ENCODE results near the gene CHD9NB. TPM values are rescaled to one million over a fixed set of nuclear protein-coding genes. Genes with fewer than 3 reads are reported as not detected.

Gene CHD9NB
- total and polyA plus RNA-seq, 5 donors from 2014 or later: not detected

DNA sequence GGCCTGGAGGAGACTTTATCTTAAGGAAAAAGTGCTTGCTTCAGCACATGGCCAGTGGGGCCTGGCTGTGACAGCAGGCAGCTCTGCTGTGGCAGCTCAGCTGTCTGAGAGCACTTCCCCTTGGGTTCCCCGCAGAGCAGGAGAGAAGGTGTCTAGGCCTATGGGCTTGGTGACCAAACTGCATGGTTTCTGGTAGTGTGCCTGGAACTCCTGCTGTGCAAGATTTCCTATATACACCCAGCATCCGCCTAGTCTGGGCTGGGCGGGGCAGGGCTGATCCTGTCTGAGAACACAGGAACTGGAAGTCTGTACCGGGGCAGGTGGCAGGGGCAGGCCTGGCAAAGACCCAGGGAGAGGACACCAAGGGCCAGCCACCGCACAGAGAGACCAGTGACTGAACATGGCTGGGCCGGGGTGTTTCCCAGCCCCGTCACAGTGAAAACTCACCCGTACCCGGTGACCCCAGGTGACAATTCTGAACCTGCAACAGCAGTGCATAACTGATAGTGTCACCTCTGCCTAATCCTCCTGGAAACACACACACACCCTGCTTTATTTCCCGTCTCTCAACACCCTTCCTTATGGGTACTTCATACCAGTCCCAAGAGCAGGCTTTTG is 41.4 kb upstream of the CHD9NB start:
- peaks cover 7% of the 10 kb centered on the region for H3K4me1 ChIP-seq (ENCODE audit: control insufficient read depth, insufficient read depth, low read length, poor library complexity, severe bottlenecking)
- ATAC-seq (ENCODE audit: low read depth in 2 of 2) (no peak), DNase-seq (no peak)
- Mint-ChIP-seq H3K4me3 (no peak overlapping the region), H3K36me3 (no peaks in the 10 kb centered on the region), H3K9me3 (no peaks in the 10 kb centered on the region), H3K27me3 (no peaks in the 10 kb centered on the region), H3K4me1 (peaks cover 7 to 15% (median 8%) of the 10 kb centered on the region in 4 donors), H3K27ac (no peak overlapping the region)
- H3K27me3 ChIP-seq (ENCODE audit: control insufficient read depth, insufficient read depth, low read length): no peaks in the 10 kb centered on the region
- H3K4me3 ChIP-seq (ENCODE audit: low read depth, low read length): no peak overlapping the region
- H3K9me3 ChIP-seq (ENCODE audit: control insufficient read depth in 2 of 2, low read length in 2 of 2): no peaks in the 10 kb centered on the region
- H3K36me3 ChIP-seq (ENCODE audit: control insufficient read depth, insufficient read depth, low read length): no peaks in the 10 kb centered on the region
- H3K27ac ChIP-seq (ENCODE audit: insufficient read depth, low read length, poor library complexity, severe bottlenecking): no peak overlapping the region

DNA sequence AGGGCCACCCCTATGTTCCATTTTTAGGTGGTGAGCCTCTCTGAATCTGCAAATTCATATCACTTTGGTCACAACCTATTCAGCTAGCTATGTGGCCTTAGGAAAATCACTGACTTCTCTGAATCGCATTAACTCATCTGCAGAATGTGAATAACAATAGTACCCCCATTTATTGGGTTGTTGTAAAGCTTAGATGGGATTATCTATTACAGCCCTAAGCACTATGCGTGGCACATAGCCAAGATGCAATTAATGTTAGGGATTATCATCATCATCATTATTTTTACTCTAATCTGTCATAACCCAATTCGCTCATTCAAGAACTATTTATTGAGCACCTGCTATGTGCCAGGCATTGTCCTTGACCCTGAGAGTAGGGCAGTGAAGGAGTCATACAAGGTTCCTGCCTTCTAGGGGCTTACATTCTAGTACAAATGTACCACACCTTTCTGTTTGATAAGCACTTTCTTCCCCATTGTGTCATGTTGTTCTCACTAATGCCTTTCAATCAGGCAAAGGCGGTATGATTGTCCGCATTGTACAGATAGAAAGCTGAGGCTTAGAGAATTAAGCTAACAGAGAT is 40.6 kb upstream of the CHD9NB start:
- Histone ChIP-seq H3K27me3 (ENCODE audit: control insufficient read depth, insufficient read depth, low read length) (no peaks in the 10 kb centered on the region), H3K4me3 (ENCODE audit: low read depth, low read length) (no peak overlapping the region), H3K4me1 (ENCODE audit: control insufficient read depth, insufficient read depth, low read length, poor library complexity, severe bottlenecking) (no peaks in the 10 kb centered on the region), H3K27ac (ENCODE audit: insufficient read depth, low read length, poor library complexity, severe bottlenecking) (no peak overlapping the region), H3K9me3 (ENCODE audit: control insufficient read depth in 2 of 2, low read length in 2 of 2) (no peaks in the 10 kb centered on the region), H3K36me3 (ENCODE audit: control insufficient read depth, insufficient read depth, low read length) (no peaks in the 10 kb centered on the region)
- H3K27ac Mint-ChIP-seq: no peak overlapping the region
- no peaks in the 10 kb centered on the region for H3K36me3 Mint-ChIP-seq
- DNase-seq: no peak
- no peak for ATAC-seq (ENCODE audit: low read depth in 2 of 2)
- H3K4me3 Mint-ChIP-seq: no peak overlapping the region
- H3K27me3 Mint-ChIP-seq: no peaks in the 10 kb centered on the region
- H3K9me3 Mint-ChIP-seq: no peaks in the 10 kb centered on the region
- peaks cover 0 to 8% (median 3%) of the 10 kb centered on the region in 4 donors for H3K4me1 Mint-ChIP-seq

DNA sequence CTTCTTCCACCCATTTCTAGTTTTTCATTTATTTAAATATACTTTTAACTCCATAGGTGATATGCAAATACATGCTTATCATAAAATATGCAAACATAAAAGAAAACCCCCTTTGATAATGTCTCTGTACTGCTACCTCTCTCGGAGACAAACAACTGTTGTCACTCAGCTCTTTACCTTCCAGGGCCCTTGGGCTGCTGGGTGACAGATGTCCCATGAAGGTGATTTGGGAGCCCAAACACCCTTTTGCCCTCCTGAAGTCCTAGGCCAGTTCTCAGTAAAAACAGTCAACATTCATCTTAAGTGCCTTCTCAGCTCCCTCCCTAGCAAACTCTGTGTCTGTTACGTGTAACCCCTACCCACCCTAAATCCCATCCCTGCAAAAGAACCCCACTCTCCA is 39.6 kb upstream of the CHD9NB start:
- no peak overlapping the region for H3K4me3 ChIP-seq (ENCODE audit: low read depth, low read length)
- DNase-seq: no peak
- H3K9me3 Mint-ChIP-seq: no peaks in the 10 kb centered on the region
- H3K27ac ChIP-seq (ENCODE audit: insufficient read depth, low read length, poor library complexity, severe bottlenecking): no peak overlapping the region
- no peaks in the 10 kb centered on the region for H3K9me3 ChIP-seq (ENCODE audit: control insufficient read depth in 2 of 2, low read length in 2 of 2)
- peaks cover 0 to 8% (median 3%) of the 10 kb centered on the region in 4 donors for H3K4me1 Mint-ChIP-seq
- ATAC-seq (ENCODE audit: low read depth in 2 of 2): no peak
- H3K27ac Mint-ChIP-seq: no peak overlapping the region
- peak overlapping the region in 1 of 4 donors; percentile 73 for H3K4me3 Mint-ChIP-seq
- no peaks in the 10 kb centered on the region for H3K4me1 ChIP-seq (ENCODE audit: control insufficient read depth, insufficient read depth, low read length, poor library complexity, severe bottlenecking)
- no peaks in the 10 kb centered on the region for H3K27me3 ChIP-seq (ENCODE audit: control insufficient read depth, insufficient read depth, low read length)
- H3K36me3 Mint-ChIP-seq: no peaks in the 10 kb centered on the region
- H3K36me3 ChIP-seq (ENCODE audit: control insufficient read depth, insufficient read depth, low read length): no peaks in the 10 kb centered on the region
- H3K27me3 Mint-ChIP-seq: no peaks in the 10 kb centered on the region

DNA sequence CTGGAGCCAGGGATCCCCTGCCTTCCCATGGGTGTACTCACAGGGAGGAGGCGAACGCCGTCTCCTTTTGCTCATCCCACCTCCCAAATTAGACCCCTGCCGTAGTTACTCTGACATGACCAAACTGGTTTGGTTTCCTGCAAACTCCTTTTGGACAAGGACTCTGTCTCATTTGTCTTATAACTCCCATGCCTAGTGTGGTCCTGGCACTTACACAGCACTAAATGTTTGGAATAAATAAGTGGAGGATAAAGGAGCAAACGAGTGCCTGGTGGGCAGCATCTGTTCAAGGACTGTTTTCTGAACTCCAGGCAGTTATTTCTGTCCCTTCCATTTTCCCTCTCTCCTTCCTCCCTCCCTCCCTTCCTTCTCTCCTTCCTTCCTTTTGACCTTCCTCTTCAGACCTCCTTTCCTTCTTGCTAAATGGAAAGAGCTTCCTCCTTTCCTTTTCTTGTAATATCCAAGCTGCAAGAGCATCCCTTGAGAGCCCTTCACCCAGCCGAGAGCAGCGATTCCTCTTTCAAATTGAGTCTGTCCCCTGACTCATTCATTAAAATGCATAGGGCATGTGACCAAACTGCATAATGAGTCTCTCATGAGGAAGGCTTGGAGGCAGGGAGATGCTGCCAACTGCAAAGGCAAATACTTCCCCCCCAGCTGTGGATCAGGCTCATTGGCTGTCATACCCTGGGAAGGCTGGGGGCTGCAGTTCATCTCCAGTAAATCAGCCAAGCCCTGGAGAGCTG is 38.9 kb upstream of the CHD9NB start:
- DNase-seq (peak in 1 of 3 donors; percentile 9), ATAC-seq (ENCODE audit: low read depth in 2 of 2) (peak in 1 of 2 donors; percentile 27)
- H3K4me1 Mint-ChIP-seq: peaks cover 0 to 8% (median 3%) of the 10 kb centered on the region in 4 donors
- no peaks in the 10 kb centered on the region for H3K36me3 Mint-ChIP-seq
- H3K4me3 Mint-ChIP-seq: no peak overlapping the region
- H3K27ac Mint-ChIP-seq: peak overlapping the region in 2 of 3 donors; percentile 3 to 21
- H3K4me3 ChIP-seq (ENCODE audit: low read depth, low read length): no peak overlapping the region
- H3K27me3 ChIP-seq (ENCODE audit: control insufficient read depth, insufficient read depth, low read length): no peaks in the 10 kb centered on the region
- no peaks in the 10 kb centered on the region for H3K4me1 ChIP-seq (ENCODE audit: control insufficient read depth, insufficient read depth, low read length, poor library complexity, severe bottlenecking)
- peaks cover 0 to 2% (median 0%) of the 10 kb centered on the region in 7 donors for H3K9me3 Mint-ChIP-seq
- H3K27ac ChIP-seq (ENCODE audit: insufficient read depth, low read length, poor library complexity, severe bottlenecking): no peak overlapping the region
- no peaks in the 10 kb centered on the region for H3K36me3 ChIP-seq (ENCODE audit: control insufficient read depth, insufficient read depth, low read length)
- no peaks in the 10 kb centered on the region for H3K27me3 Mint-ChIP-seq
- H3K9me3 ChIP-seq (ENCODE audit: control insufficient read depth in 2 of 2, low read length in 2 of 2): no peaks in the 10 kb centered on the region

DNA sequence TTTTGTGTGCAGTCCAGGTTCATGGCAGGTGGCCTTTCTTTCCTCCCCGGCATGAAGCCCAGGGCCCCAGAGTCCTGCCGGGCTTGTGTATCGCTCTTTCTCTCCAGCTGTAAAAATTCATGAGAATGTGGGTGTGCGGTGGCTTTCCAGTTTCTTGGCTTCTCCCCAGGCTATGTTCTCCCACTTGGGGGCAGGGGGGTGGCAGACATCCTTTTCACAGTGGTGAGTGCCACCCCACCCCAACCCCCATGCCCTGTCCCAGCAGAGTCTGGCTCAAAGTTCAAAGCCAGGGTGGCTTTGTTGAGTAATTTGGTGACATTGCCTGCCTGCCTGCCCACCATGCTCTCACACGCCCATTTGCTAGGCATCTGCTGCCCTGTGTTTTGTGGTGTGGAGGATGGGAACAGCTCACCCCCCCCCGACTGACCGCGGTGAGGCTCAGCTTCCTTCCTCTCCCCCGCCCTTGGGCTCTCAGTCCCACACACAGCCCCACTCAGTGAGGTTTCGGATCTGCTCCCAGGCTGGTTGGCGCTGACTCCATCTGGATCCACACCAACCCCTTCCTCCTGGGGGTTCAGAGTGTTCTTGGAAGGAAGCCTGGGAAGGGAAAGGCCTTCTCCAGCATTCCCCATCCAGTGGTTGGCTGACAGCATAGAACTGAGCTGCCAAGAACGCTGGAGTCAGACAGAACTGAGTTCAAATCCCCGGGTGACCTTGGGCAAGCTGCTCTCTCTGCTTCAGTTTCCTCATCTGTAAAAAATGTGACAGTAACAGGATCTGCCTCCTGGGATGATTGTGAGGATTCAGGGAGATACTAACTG is 38.1 kb upstream of the CHD9NB start:
- H3K9me3 ChIP-seq (ENCODE audit: control insufficient read depth in 2 of 2, low read length in 2 of 2): no peaks in the 10 kb centered on the region
- no peaks in the 10 kb centered on the region for H3K36me3 ChIP-seq (ENCODE audit: control insufficient read depth, insufficient read depth, low read length)
- no peaks in the 10 kb centered on the region for H3K36me3 Mint-ChIP-seq
- no peak overlapping the region for H3K4me3 Mint-ChIP-seq
- no peaks in the 10 kb centered on the region for H3K4me1 ChIP-seq (ENCODE audit: control insufficient read depth, insufficient read depth, low read length, poor library complexity, severe bottlenecking)
- H3K27ac Mint-ChIP-seq: no peak overlapping the region
- peak in 1 of 3 donors; percentile 17 for DNase-seq
- ATAC-seq (ENCODE audit: low read depth in 2 of 2): no peak
- no peak overlapping the region for H3K4me3 ChIP-seq (ENCODE audit: low read depth, low read length)
- peaks cover 0 to 8% (median 3%) of the 10 kb centered on the region in 4 donors for H3K4me1 Mint-ChIP-seq
- no peaks in the 10 kb centered on the region for H3K27me3 ChIP-seq (ENCODE audit: control insufficient read depth, insufficient read depth, low read length)
- H3K27me3 Mint-ChIP-seq: no peaks in the 10 kb centered on the region
- H3K9me3 Mint-ChIP-seq: peaks cover 0 to 2% (median 0%) of the 10 kb centered on the region in 7 donors
- H3K27ac ChIP-seq (ENCODE audit: insufficient read depth, low read length, poor library complexity, severe bottlenecking): no peak overlapping the region

DNA sequence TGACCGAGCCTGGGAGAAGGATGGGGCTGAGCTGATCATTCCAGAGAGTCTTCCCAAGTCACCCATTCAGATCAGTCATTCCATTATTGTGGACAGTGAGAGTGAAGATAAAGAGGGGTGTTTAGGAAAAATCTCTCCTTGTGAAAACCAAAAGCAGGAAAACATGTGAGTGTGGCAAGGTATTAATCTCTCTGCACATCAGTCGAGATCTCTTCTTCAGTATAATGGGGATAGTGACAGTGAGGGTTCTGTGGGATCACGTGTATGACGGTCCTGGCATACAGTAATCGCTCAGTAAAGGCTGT is 37.5 kb upstream of the CHD9NB start:
- Mint-ChIP-seq H3K27ac (no peak overlapping the region), H3K4me3 (no peak overlapping the region), H3K4me1 (peaks cover 0 to 8% (median 3%) of the 10 kb centered on the region in 4 donors), H3K27me3 (no peaks in the 10 kb centered on the region), H3K36me3 (no peaks in the 10 kb centered on the region), H3K9me3 (peaks cover 0 to 2% (median 0%) of the 10 kb centered on the region in 7 donors)
- Histone ChIP-seq H3K27me3 (ENCODE audit: control insufficient read depth, insufficient read depth, low read length) (no peaks in the 10 kb centered on the region), H3K4me1 (ENCODE audit: control insufficient read depth, insufficient read depth, low read length, poor library complexity, severe bottlenecking) (no peaks in the 10 kb centered on the region), H3K9me3 (ENCODE audit: control insufficient read depth in 2 of 2, low read length in 2 of 2) (no peaks in the 10 kb centered on the region), H3K36me3 (ENCODE audit: control insufficient read depth, insufficient read depth, low read length) (no peaks in the 10 kb centered on the region), H3K27ac (ENCODE audit: insufficient read depth, low read length, poor library complexity, severe bottlenecking) (no peak overlapping the region), H3K4me3 (ENCODE audit: low read depth, low read length) (no peak overlapping the region)
- ATAC-seq (ENCODE audit: low read depth in 2 of 2) (no peak), DNase-seq (no peak)

DNA sequence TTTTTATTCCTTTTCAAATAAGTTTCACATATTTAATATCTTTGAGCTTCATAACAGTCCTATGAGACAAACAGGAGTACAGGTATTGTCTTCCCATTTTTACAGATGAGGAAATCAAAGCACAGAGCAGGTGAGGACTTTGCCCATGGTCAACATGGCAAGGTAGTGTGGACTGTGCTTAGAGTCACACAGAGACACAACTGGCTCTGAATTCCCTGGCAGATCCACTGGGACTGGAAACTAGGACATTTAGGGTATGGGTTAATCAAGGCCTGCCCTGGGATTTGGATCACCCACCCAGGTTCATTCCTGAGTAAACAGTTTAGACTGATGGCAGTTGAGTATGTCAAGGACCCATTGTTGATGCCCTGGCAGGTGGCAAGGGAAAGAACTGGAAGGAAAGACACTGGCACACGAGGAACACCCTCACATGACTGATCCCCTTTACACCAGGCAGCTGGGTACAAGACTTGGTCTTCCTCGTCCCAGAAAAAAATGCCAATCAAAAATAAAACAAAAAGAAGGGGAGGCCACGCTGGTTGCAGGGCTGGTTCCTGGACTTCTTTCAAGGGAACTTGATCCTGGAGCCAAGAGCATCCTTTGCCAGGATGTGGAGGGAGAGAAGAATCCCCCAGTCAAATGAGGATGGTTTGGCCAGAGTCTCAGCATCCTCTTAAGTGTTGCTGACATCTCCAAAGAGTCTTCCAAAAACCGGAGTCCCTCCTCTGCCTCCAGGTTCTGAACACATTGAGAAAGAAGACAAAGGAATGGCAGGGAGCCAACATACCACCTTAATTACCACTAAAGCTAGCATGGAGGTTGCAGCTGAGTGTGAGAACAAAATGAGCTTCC is 37.0 kb upstream of the CHD9NB start:
- no peaks in the 10 kb centered on the region for H3K9me3 ChIP-seq (ENCODE audit: control insufficient read depth in 2 of 2, low read length in 2 of 2)
- no peaks in the 10 kb centered on the region for H3K36me3 Mint-ChIP-seq
- H3K27ac Mint-ChIP-seq: peak overlapping the region in 1 of 3 donors; percentile 48
- H3K36me3 ChIP-seq (ENCODE audit: control insufficient read depth, insufficient read depth, low read length): no peaks in the 10 kb centered on the region
- no peaks in the 10 kb centered on the region for H3K27me3 Mint-ChIP-seq
- no peaks in the 10 kb centered on the region for H3K27me3 ChIP-seq (ENCODE audit: control insufficient read depth, insufficient read depth, low read length)
- H3K4me1 ChIP-seq (ENCODE audit: control insufficient read depth, insufficient read depth, low read length, poor library complexity, severe bottlenecking): no peaks in the 10 kb centered on the region
- no peak for DNase-seq
- peaks cover 0 to 8% (median 3%) of the 10 kb centered on the region in 4 donors for H3K4me1 Mint-ChIP-seq
- H3K27ac ChIP-seq (ENCODE audit: insufficient read depth, low read length, poor library complexity, severe bottlenecking): no peak overlapping the region
- H3K4me3 Mint-ChIP-seq: no peak overlapping the region
- H3K9me3 Mint-ChIP-seq: peaks cover 0 to 2% (median 0%) of the 10 kb centered on the region in 7 donors
- ATAC-seq (ENCODE audit: low read depth in 2 of 2): no peak
- H3K4me3 ChIP-seq (ENCODE audit: low read depth, low read length): no peak overlapping the region
